HEK293 (cell line): Measurements from ENCODE around the gene CAMK2B.

Experiments
- KLF9 ChIP-seq: fragments of 450-650 bp; formaldehyde crosslinking; IDR thresholded peaks from 2 replicates; pipeline ENCODE4 v1.5.1; 2016; ENCODE audit warnings: missing biosample characterization, missing genetic modification characterization, low read depth
- SP2 ChIP-seq: fragments of 450-650 bp; formaldehyde crosslinking; IDR thresholded peaks from 2 replicates; pipeline ENCODE4 v1.5.1; 2016; ENCODE audit warnings: missing biosample characterization, missing genetic modification characterization
- ZNF677 ChIP-seq: fragments of 450-650 bp; IDR thresholded peaks from 2 replicates; pipeline ENCODE4 v1.5.0; 2018; ENCODE audit warnings: missing biosample characterization, mild to moderate bottlenecking, missing genetic modification characterization, moderate library complexity
- TF ChIP-seq, protein P1 (sequence below): fragments of 450-650 bp; formaldehyde crosslinking; IDR thresholded peaks from 2 replicates; pipeline ENCODE4 v1.5.1; 2016; ENCODE audit warnings: missing biosample characterization, missing genetic modification characterization
- TF ChIP-seq, protein P2 (sequence below): fragments of 450-650 bp; formaldehyde crosslinking; IDR thresholded peaks from 2 replicates; pipeline ENCODE4 v1.5.1; 2016; ENCODE audit warnings: missing biosample characterization, missing genetic modification characterization

DNA sequence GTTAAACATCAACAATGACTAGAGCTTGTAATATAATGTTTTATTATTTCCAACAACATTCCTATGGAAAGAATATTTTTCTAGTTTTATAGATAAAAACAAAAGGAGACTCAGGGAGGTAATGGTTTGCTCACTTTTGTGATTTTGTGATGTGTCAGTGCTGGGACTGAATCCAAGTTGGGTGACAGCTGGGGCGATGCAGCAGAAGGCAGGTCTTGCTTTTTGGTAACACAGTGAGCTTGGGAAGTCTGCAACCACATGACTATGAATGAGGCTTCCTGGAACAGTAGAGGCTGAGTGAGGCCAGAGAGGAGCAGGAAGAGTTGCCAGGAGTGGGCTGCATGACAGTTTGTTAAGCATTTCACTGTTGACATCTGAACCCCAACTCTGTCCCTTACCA lies 129.5 kb downstream of the CAMK2B start:
- TF ChIP-seq SP2 (tag by site-specific recombination) (no peak), KLF9 (tag by site-specific recombination) (no peak), ZNF677 (tag by site-specific recombination) (no peak)
- TF ChIP-seq, protein P1, sequence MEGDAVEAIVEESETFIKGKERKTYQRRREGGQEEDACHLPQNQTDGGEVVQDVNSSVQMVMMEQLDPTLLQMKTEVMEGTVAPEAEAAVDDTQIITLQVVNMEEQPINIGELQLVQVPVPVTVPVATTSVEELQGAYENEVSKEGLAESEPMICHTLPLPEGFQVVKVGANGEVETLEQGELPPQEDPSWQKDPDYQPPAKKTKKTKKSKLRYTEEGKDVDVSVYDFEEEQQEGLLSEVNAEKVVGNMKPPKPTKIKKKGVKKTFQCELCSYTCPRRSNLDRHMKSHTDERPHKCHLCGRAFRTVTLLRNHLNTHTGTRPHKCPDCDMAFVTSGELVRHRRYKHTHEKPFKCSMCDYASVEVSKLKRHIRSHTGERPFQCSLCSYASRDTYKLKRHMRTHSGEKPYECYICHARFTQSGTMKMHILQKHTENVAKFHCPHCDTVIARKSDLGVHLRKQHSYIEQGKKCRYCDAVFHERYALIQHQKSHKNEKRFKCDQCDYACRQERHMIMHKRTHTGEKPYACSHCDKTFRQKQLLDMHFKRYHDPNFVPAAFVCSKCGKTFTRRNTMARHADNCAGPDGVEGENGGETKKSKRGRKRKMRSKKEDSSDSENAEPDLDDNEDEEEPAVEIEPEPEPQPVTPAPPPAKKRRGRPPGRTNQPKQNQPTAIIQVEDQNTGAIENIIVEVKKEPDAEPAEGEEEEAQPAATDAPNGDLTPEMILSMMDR: no peak
- TF ChIP-seq, protein P2, sequence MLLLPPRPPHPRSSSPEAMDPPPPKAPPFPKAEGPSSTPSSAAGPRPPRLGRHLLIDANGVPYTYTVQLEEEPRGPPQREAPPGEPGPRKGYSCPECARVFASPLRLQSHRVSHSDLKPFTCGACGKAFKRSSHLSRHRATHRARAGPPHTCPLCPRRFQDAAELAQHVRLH (tag by site-specific recombination): no peak
